ENCODE data around the gene GLB1L2.

DNA sequence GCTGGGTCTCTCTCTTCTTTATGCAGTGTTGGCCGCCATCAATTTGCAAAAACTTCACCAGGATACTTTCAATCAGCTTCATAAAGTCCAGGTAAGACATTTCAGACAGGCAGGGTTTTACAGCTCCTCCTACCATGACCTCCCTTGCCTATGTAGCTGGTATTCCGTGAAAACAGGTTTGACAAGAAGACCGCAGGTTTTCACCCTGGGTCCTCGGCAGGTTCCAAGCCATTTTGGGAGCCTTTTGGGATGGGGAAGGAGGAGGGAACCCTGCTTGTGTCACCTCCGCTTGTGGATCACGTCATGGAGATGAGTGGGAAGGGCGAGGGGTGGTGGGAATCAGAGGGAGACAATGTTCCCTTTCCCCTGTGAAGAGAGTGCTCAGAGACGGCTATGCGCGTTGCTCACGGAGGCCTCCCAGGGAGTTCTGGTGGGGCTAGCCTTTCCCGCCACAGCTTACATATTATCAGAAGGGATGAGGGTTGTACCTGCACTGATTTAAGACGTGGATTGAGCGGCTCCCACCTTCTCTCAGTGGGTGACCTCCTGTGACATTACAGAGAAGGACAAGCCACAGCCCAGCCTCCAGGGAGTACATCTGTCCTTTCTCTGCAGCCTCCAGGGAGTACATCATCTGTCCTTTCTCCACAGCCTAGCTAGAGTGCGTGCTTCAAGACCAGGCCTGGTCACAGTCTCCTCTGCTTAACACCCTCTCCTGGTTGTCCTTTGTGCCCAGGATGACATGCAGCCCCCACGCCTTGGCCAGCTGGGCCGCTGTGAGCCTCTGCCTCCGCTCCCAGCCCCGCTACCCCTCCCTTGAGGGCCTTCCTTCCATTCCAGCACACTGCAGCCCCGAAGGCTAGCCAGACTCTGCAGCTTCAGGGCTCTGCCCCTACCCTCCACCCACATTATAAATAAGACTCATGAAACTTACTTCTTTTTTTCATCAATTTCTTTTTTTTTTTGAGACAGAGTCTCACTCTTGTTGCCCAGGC lies 38.4 kb upstream of the GLB1L2 start:
- TF ChIP-seq CTCF (IDR thresholded peaks at IDR 0.05) (no peak), POLR2AphosphoS5 (IDR thresholded peaks at IDR 0.05) (no peak)

Data from prostate gland (tissue), 2 donors.